Calu3 (cell line): ENCODE measurements around the gene PPP4C. TPM values are rescaled to one million over a fixed set of nuclear protein-coding genes. Genes with fewer than 3 reads are reported as not detected.

ENCODE experiments used
- Bru-seq: library from RNA; stranded (reverse); fragments of 400-500 nt; gene quantifications from one replicate; lab custom pipeline; 2021; lab: Mats Ljungman, UMichigan
- BruChase-seq, 2 experiments: library from RNA; stranded (reverse); fragments of 400-500 nt; gene quantifications; one replicate each; lab custom pipeline; 2021; lab: Mats Ljungman, UMichigan
- BruUV-seq: library from RNA; stranded (reverse); fragments of 400-500 nt; replicated peaks from 2 replicates; lab custom pipeline; 2021; lab: Mats Ljungman, UMichigan
- CTCF ChIA-PET: fragments of 300-600 bp; sonication (Branson Sonifier 250); formaldehyde crosslinking; loops from one replicate; lab custom pipeline; 2022; ENCODE audit warnings: antibody characterized with exemption; lab: Charles Lee
- DNase-seq: peaks from one replicate; pipeline ENCODE4 v3.0.0; 2022
- H3K27ac Mint-ChIP-seq: one replicate; pipeline ENCODE4 v1.8.0; 2022; ENCODE audit warnings: mixed read lengths; ENCODE audit not compliant: unreplicated experiment
- H3K27me3 Mint-ChIP-seq: one replicate; pipeline ENCODE4 v1.8.0; 2022; ENCODE audit warnings: mixed read lengths; ENCODE audit not compliant: unreplicated experiment
- H3K36me3 Mint-ChIP-seq: one replicate; pipeline ENCODE4 v1.8.0; 2022; ENCODE audit warnings: mild to moderate bottlenecking, moderate library complexity, mixed read lengths; ENCODE audit not compliant: insufficient read depth, unreplicated experiment
- H3K4me1 Mint-ChIP-seq: one replicate; pipeline ENCODE4 v1.8.0; 2022; ENCODE audit warnings: mild to moderate bottlenecking, low read depth, mixed read lengths; ENCODE audit not compliant: unreplicated experiment
- H3K4me3 Mint-ChIP-seq: one replicate; pipeline ENCODE4 v1.8.0; 2022; ENCODE audit warnings: mild to moderate bottlenecking, low read depth, moderate library complexity, mixed read lengths; ENCODE audit not compliant: unreplicated experiment
- H3K9me3 Mint-ChIP-seq: one replicate; pipeline ENCODE4 v1.8.0; 2022; ENCODE audit warnings: low read depth, mixed read lengths; ENCODE audit not compliant: unreplicated experiment
- intact Hi-C: fragments of 100-400 bp; cut with micrococcal nuclease; formaldehyde crosslinking; loops from one replicate; pipeline ENCODE4 v1.10.0; 2022; ENCODE audit not compliant: unreplicated experiment
- long read RNA-seq: library from polyadenylated mRNA; stranded (forward); transcript quantifications from one replicate; pipeline ENCODE4 v2.0.0, GENCODE V29; 2022
- total RNA-seq: library from RNA; stranded (reverse); gene quantifications from 2 replicates; pipeline ENCODE4 v1.2.3, GENCODE V29; 2022
- TF ChIP-seq, protein P1 (sequence below): fragments of 200-600 bp; IDR thresholded peaks from one replicate; pipeline ENCODE4 v1.8.0; 2022; ENCODE audit warnings: antibody characterized with exemption; ENCODE audit not compliant: unreplicated experiment

Gene PPP4C
- total RNA-seq (184 and 187 TPM in 2 replicates), Bru-seq, nascent RNA (percentile 81 among the genes with signal in this experiment), BruChase-seq, experiment 1, labeled RNA remaining after a 6-hour chase (percentile 92 among the genes with signal in this experiment), BruChase-seq, experiment 2, labeled RNA remaining after a 2-hour chase (percentile 90 among the genes with signal in this experiment)
- long read RNA-seq, transcript PPP4C-202 (8 exons, 1,333 nt) = minor isoform, 5 of 695 reads
- long read RNA-seq, transcript PPP4C-204 (8 exons, 941 nt) = minor isoform, 16 of 695 reads
- long read RNA-seq, transcript PPP4C-214 (8 exons, 1,301 nt) = minor isoform, 15 of 695 reads
- long read RNA-seq, transcript PPP4C-201 (9 exons, 1,407 nt) = major isoform, 429 of 695 reads
- long read RNA-seq, partial matches to known transcripts = 21 of 695 reads
- long read RNA-seq, other reads (novel, unspliced or antisense) = 205 of 695 reads

DNA sequence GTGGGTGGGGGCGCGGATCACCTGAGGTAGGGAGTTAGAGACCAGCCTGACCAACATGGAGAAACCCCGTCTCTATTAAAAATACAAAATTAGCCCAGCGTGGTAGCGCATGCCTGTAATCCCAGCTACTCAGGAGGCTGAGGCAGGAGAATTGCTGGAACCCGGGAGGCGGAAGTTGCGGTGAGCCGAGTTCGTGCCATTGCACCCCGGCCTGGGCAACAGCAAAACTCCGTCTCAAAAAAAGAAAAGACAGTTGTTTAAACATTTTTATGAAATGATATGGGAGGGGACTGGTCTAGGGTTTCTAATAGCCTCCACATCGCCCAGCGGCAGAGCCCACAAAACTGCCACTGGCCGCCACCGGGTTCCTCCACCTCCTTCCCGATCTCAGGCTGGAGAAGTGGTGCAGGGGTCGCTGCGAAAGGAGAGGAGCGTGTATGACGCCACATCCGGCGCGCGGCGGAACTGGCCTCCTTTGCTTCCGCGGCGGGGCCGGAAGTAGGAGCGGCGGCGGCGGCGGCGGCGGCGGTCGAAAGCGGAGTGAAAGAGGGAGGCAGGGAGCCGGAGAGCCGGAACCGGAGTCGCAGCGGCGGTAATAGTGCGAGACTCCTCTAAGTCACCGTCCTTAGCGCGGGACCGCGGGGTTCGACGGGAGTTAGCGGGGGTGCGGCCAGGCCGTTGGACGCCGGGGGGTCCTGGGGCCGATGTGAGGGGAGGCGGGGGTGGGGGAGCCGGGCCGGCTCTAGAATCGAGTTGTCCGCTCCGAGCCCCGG, at the start of gene PPP4C:
TSS of gene PPP4C (plus strand) at position 492 of the 773 bp plus-strand sequence. CDS start 384 bp downstream, outside the sequence.
- peaks cover 23% of the 10 kb centered on the region for H3K4me1 Mint-ChIP-seq
- BruUV-seq = TSS peak; percentile 99

DNA sequence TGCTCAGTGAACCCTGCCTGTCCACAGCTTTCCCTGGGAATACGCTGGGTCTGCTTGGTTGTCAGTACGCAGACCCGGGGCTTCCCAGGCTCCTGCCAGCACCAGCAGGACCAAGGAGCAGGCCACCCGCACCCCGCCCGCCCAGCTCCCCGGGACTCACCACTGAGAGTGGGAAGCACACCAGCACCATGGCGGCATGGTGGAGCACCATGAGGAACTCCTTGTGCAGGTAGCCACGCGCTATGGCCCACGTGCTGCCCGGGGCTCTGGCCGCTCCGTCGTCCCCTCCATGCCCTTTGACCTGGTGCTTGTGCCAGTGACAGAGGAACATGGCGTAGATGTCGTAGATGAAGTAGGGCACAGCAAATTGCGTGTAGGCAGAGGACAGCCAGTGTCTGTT, 49.3 kb upstream of the PPP4C start:
- BruUV-seq = no TSS peak
- Mint-ChIP-seq H3K9me3 (no peaks in the 10 kb centered on the region), H3K36me3 (peaks cover 9% of the 10 kb centered on the region), H3K27me3 (peaks cover 81% of the 10 kb centered on the region), H3K4me3 (no peak overlapping the region), H3K4me1 (peaks cover 11% of the 10 kb centered on the region), H3K27ac (no peak overlapping the region)
- DNase-seq = no peak
- intact Hi-C loops = no loop called here
- CTCF ChIA-PET = interaction anchor here (0.9 kb wide), 1 partner anchor 53 kb away, joined by 3 read pairs; the partner anchor contains the start of gene TAOK2
- TF ChIP-seq, protein P1, sequence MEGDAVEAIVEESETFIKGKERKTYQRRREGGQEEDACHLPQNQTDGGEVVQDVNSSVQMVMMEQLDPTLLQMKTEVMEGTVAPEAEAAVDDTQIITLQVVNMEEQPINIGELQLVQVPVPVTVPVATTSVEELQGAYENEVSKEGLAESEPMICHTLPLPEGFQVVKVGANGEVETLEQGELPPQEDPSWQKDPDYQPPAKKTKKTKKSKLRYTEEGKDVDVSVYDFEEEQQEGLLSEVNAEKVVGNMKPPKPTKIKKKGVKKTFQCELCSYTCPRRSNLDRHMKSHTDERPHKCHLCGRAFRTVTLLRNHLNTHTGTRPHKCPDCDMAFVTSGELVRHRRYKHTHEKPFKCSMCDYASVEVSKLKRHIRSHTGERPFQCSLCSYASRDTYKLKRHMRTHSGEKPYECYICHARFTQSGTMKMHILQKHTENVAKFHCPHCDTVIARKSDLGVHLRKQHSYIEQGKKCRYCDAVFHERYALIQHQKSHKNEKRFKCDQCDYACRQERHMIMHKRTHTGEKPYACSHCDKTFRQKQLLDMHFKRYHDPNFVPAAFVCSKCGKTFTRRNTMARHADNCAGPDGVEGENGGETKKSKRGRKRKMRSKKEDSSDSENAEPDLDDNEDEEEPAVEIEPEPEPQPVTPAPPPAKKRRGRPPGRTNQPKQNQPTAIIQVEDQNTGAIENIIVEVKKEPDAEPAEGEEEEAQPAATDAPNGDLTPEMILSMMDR = no peak

More for the DNA sequence above, at the start of gene PPP4C:
- Mint-ChIP-seq H3K27me3 (no peaks in the 10 kb centered on the region), H3K36me3 (peaks cover 84% of the 10 kb centered on the region), H3K27ac (peak within 1 kb of the TSS; percentile 88), H3K4me3 (peak within 1 kb of the TSS; percentile 87), H3K9me3 (no peaks in the 10 kb centered on the region)
- CTCF ChIA-PET = interaction anchor here (1.0 to 1.3 kb wide), 2 partner anchors 14 to 16 kb away, joined by 3 to 7 read pairs; partner anchors contain the start of gene TBX6
- DNase-seq = peak; percentile 95
- intact Hi-C loops = no loop called here
- TF ChIP-seq, protein P1 = no peak

DNA sequence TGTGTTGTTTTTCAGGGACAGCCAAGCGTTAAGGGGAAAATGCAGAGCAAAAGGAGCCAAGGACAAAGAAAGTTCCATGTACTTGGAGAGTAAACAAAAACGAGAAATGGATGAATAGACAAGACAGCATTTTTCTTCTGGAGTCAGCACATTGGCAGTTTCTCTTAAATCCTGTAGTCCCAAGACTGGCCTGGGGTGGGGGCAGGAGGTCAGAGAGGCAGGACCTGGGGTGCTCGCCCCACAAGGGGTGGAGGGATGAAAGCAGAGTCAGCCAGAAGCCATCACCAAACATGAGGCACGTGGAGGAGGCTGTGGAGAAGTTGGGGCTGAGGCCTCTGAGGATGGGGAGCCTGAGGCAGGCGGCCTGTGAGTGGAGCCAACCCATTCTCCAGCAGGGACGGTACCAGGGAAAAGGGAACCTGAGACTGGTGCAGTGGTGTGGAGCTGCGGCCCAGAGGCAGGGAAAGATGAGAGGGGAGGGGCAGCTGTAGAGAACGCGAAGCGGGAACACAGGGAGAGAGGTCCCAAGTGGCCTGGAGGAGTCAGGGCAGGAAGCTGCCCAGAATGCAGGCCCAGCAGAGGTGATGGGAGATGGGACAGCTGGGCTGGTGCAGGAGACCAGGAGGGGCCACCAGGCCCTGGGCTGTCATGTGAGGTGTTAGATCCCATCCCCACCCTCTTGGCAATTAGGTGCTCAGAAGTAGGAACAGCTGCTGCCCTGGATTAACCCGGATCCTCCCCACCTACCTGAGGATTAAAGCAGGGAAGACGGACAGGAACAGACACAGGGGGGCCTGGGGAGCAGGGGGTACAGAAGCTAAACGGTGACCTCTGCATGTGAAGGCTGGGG, 48.0 kb upstream of the PPP4C start:
- CTCF ChIA-PET = no interaction called here
- peaks cover 9% of the 10 kb centered on the region for H3K4me1 Mint-ChIP-seq
- no peak overlapping the region for H3K4me3 Mint-ChIP-seq
- intact Hi-C loops = no loop called here
- TF ChIP-seq, protein P1 = no peak
- DNase-seq = no peak
- peaks cover 94% of the 10 kb centered on the region for H3K27me3 Mint-ChIP-seq
- peaks cover 6% of the 10 kb centered on the region for H3K36me3 Mint-ChIP-seq
- no peak overlapping the region for H3K27ac Mint-ChIP-seq
- no peaks in the 10 kb centered on the region for H3K9me3 Mint-ChIP-seq
- BruUV-seq = no TSS peak
